BE2C (cell line): Measurements from ENCODE around the gene THSD4.

ENCODE experiments used
- DNase-seq: peaks from one replicate; pipeline ENCODE4 v3.0.0-alpha.2; 2020
- H3K27me3 ChIP-seq: fragments of 250-450 bp; sonication (Bioruptor Pico); 2 replicates; pipeline ENCODE4 v1.5.1; 2020; ENCODE audit warnings: mild to moderate bottlenecking
- H3K36me3 ChIP-seq: fragments of 250-450 bp; sonication (Bioruptor Pico); 2 replicates; pipeline ENCODE4 v1.5.1; 2020; ENCODE audit warnings: mild to moderate bottlenecking
- H3K4me1 ChIP-seq: fragments of 250-450 bp; sonication (Bioruptor Pico); 2 replicates; pipeline ENCODE4 v1.5.1; 2020
- H3K4me3 ChIP-seq: 2 replicates; pipeline ENCODE4 v1.5.1; 2011; ENCODE audit warnings: low read depth, low read length
- H3K9me3 ChIP-seq: fragments of 250-450 bp; sonication (Bioruptor Pico); 2 replicates; pipeline ENCODE4 v1.5.1; 2020
- CTCF ChIP-seq: IDR thresholded peaks from 2 replicates; pipeline ENCODE4 v1.5.1; 2012; ENCODE audit warnings: mild to moderate bottlenecking, low read depth, low read length

Gene THSD4

DNA sequence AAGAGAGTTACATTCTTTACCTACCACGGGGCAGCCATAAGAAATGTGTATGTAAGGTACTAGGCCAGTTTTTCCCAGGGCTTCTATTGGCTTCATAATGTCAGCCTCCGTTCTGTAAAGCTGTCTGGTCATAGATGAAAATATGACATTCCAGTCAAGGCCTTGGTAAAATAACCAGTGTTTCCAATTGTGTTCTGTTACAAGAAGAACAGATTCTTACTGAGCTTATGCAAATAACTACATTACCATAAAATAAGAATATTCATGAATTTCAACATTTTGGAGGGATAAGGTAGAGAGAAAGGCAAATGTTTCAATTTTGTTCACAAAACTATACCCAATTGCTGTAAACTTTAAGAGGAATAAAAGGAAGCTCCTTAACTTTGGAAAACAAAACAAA lies 315.5 kb downstream of the THSD4 start:
- no peak for TF ChIP-seq CTCF
- DNase-seq, result no peak
- Histone ChIP-seq H3K9me3 (no peaks in the 10 kb centered on the region; the same call in 1 of the 2 replicates), H3K27me3 (no peaks in the 10 kb centered on the region), H3K36me3 (no peaks in the 10 kb centered on the region), H3K4me1 (no peaks in the 10 kb centered on the region), H3K4me3 (no peak overlapping the region)

GRCh38 chr15:71431343-71432336 lies 316.4 kb downstream of the THSD4 start:
- TF ChIP-seq CTCF, result no peak
- H3K4me3 ChIP-seq, result no peak overlapping the region

DNA sequence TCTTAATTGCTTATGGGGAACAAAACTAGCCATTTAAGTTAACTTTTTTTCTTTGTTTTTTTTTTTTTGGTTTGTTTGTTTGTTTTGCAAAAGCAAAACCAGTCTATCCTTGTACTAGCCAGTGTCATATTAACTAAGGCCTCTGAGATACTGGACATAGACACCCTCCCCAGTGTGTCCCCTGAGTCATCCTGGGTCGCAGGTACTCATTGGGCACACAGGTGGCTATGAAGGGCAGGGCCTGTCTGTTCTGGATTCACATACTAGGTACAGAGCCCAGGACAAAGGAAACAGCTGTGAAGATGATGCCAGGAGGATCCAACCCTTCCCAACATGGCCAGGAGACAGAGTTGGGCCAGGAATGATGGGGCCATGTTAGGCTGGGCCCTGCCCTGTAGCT lies 318.1 kb downstream of the THSD4 start:
- DNase-seq, result no peak
- H3K9me3 ChIP-seq, result no peaks in the 10 kb centered on the region; the same call in 1 of the 2 replicates
- H3K27me3 ChIP-seq, result no peaks in the 10 kb centered on the region
- no peak for TF ChIP-seq CTCF
- no peak overlapping the region for H3K4me3 ChIP-seq
- no peaks in the 10 kb centered on the region for H3K4me1 ChIP-seq
- no peaks in the 10 kb centered on the region for H3K36me3 ChIP-seq

More at GRCh38 chr15:71431343-71432336, 316.4 kb downstream of the THSD4 start:
- Histone ChIP-seq H3K27me3 (no peaks in the 10 kb centered on the region), H3K9me3 (no peaks in the 10 kb centered on the region; the same call in 1 of the 2 replicates), H3K36me3 (no peaks in the 10 kb centered on the region), H3K4me1 (no peaks in the 10 kb centered on the region)
- DNase-seq, result no peak

DNA sequence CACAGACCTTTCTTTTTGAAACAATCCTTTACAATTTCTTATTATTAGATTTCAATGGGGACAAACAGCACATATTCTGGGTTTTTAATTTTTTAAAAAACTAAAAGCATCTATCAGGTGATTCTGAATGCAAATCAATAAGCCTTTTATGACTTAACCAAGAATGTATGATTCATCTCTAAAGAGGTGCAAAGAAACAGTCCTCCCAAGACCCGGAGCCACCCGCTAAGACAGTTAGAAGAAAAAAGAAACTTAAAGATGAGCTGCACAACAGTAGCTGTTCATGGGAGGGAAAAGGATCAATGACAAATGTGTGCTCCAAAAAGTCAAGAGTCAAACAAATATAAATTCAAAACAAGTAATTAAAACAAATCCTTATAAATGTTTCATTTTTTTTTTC lies 319.5 kb downstream of the THSD4 start:
- no peak for DNase-seq
- no peak overlapping the region for H3K4me3 ChIP-seq
- H3K4me1 ChIP-seq, result no peaks in the 10 kb centered on the region
- TF ChIP-seq CTCF, result no peak
- no peaks in the 10 kb centered on the region for H3K27me3 ChIP-seq
- H3K9me3 ChIP-seq, result no peaks in the 10 kb centered on the region; the same call in 1 of the 2 replicates
- H3K36me3 ChIP-seq, result no peaks in the 10 kb centered on the region

DNA sequence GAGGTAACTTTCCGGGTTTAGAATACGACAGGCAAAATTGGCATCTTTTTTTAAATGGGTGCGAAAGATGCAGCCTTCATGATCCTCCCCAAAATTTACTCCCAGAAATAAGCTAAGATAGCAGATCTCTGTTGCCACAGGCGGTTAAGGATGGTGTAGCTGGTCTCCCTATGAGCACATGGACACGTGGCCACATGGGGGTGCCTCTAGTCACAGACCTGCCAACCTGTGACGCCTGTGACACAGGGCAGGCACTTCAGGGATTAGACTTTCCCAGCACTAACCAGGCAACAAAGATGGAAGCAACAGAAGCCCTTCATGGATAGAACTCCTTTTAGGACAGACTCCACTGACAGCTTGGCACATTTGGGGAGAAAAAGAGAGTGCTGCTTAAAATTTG lies 320.3 kb downstream of the THSD4 start:
- Histone ChIP-seq H3K4me3 (no peak overlapping the region), H3K4me1 (no peaks in the 10 kb centered on the region), H3K27me3 (no peaks in the 10 kb centered on the region), H3K36me3 (no peaks in the 10 kb centered on the region), H3K9me3 (no peaks in the 10 kb centered on the region)
- DNase-seq, result no peak
- TF ChIP-seq CTCF, result no peak

DNA sequence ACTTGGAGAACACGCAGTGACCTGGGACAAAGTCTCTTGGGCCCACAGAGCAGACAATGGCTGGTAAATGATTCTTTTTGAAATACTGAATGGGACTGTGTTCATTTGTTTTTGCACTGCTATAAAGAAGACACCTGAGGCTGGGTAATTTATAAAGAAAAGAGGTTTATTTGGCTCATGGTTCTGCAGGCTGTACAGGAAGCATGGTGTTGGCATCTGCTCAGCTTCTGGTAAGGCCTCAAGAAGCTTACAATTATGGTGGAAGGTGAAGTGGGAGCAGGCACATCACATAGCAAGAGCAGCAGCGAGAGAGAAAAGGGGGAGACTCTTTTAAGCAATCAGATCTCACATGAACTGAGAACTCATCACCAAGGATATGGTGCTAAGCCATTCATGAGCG lies 321.6 kb downstream of the THSD4 start:
- Histone ChIP-seq H3K36me3 (no peaks in the 10 kb centered on the region), H3K27me3 (no peaks in the 10 kb centered on the region), H3K4me3 (no peak overlapping the region), H3K4me1 (no peaks in the 10 kb centered on the region), H3K9me3 (no peaks in the 10 kb centered on the region)
- DNase-seq, result no peak
- TF ChIP-seq CTCF, result no peak
